ENCODE measurements around the gene ZC3H7B.

GRCh38 chr22:41311487-41311886 is 10.2 kb downstream of the ZC3H7B start:
- TF ChIP-seq POLR2A (IDR thresholded peaks at IDR 0.05) (no peak), CTCF (IDR thresholded peaks at IDR 0.05) (no peak)
